GM12878 (cell line): ENCODE results near the gene CCDC97. TPM values are rescaled to one million over a fixed set of nuclear protein-coding genes. Genes with fewer than 3 reads are reported as not detected.

Experiments used
- ASH2L ChIP-seq: fragments of 300-600, 200-600 bp; sonication (generic); IDR thresholded peaks from 2 replicates; pipeline ENCODE4 v1.6.1; 2017; ENCODE audit warnings: low read depth, mild to moderate bottlenecking, borderline replicate concordance
- BCL11A ChIP-seq: IDR thresholded peaks from 2 replicates; pipeline ENCODE4 v1.6.1; 2011; ENCODE audit warnings: low read depth, low read length
- CBX5 ChIP-seq: sonication (generic); IDR thresholded peaks from 2 replicates; pipeline ENCODE4 v1.6.1; 2016; ENCODE audit warnings: low read depth, moderate library complexity, mild to moderate bottlenecking, inconsistent platforms
- CEBPB ChIP-seq, 2 experiments: fragments of 150-350 bp in 1 of 2; IDR thresholded peaks; 2 replicates each; pipeline ENCODE4 v1.6.1; 2012 to 2014; ENCODE audit warnings: low read depth in 2 of 2, low read length in 2 of 2, borderline replicate concordance in 1 of 2, inconsistent platforms in 1 of 2
- E4F1 ChIP-seq: fragments of 450-650 bp; IDR thresholded peaks from 2 replicates; pipeline ENCODE4 v1.6.1; 2018; ENCODE audit warnings: borderline replicate concordance, mild to moderate bottlenecking; ENCODE audit not compliant: partially characterized antibody
- EED ChIP-seq: sonication (generic); IDR thresholded peaks from 2 replicates; pipeline ENCODE4 v1.6.1; 2016; ENCODE audit warnings: antibody characterized with exemption, low read depth
- ELK1 ChIP-seq: IDR thresholded peaks from 2 replicates; pipeline ENCODE4 v1.6.1; 2012; ENCODE audit warnings: low read depth, low read length, improper control_type of control experiment
- GATAD2B ChIP-seq: fragments of 450-650 bp; conservative IDR thresholded peaks from 2 replicates; pipeline ENCODE4 v1.6.1; 2017; ENCODE audit warnings: low read depth, mild to moderate bottlenecking, moderate library complexity
- HSF1 ChIP-seq: fragments of 150-350 bp; IDR thresholded peaks from 2 replicates; pipeline ENCODE4 v1.6.1; 2014; ENCODE audit warnings: mild to moderate bottlenecking, low read depth, low read length
- IKZF2 ChIP-seq, 2 experiments: fragments of 450-650 bp; IDR thresholded peaks; 2 replicates each; pipeline ENCODE4 v1.6.1; 2017; ENCODE audit warnings: mild to moderate bottlenecking in 2 of 2, moderate library complexity in 2 of 2
- KLF5 ChIP-seq: fragments of 450-650 bp; IDR thresholded peaks from 2 replicates; pipeline ENCODE4 v1.6.1; 2014; ENCODE audit warnings: mild to moderate bottlenecking; ENCODE audit not compliant: partially characterized antibody
- MEF2A ChIP-seq: IDR thresholded peaks from 2 replicates; pipeline ENCODE4 v1.6.1; 2011; ENCODE audit warnings: low read depth, mild to moderate bottlenecking, low read length, moderate library complexity; ENCODE audit not compliant: insufficient read depth
- RB1 ChIP-seq: fragments of 450-650 bp; formaldehyde crosslinking; IDR thresholded peaks from 2 replicates; pipeline ENCODE4 v1.6.1; 2017; ENCODE audit warnings: mild to moderate bottlenecking, borderline replicate concordance
- RCOR1 ChIP-seq: conservative IDR thresholded peaks from 2 replicates; pipeline ENCODE4 v1.6.1; 2012; ENCODE audit warnings: low read depth, low read length, improper control_type of control experiment
- RUNX3 ChIP-seq: IDR thresholded peaks from 2 replicates; pipeline ENCODE4 v1.6.1; 2012; ENCODE audit warnings: low read length, inconsistent platforms
- SIN3A ChIP-seq: IDR thresholded peaks from 2 replicates; pipeline ENCODE4 v1.6.1; 2012; ENCODE audit warnings: low read depth, low read length, improper control_type of control experiment
- SIX5 ChIP-seq: IDR thresholded peaks from 2 replicates; pipeline ENCODE4 v1.6.1; 2011; ENCODE audit warnings: mild to moderate bottlenecking, low read depth, low read length, moderate library complexity; ENCODE audit not compliant: severe bottlenecking
- SMARCA5 ChIP-seq: fragments of 450-650 bp; IDR thresholded peaks from 2 replicates; pipeline ENCODE4 v1.6.1; 2017; ENCODE audit warnings: mild to moderate bottlenecking
- TCF3 ChIP-seq: IDR thresholded peaks from 2 replicates; pipeline ENCODE4 v1.6.1; 2012; ENCODE audit warnings: low read depth, mild to moderate bottlenecking, low read length, borderline replicate concordance; ENCODE audit not compliant: insufficient read depth
- TCF7 ChIP-seq: IDR thresholded peaks from 2 replicates; pipeline ENCODE4 v1.6.1; 2014; ENCODE audit warnings: antibody characterized with exemption, borderline replicate concordance
- ZZZ3 ChIP-seq: IDR thresholded peaks from 2 replicates; pipeline ENCODE4 v1.6.1; 2011; ENCODE audit warnings: low read depth; ENCODE audit not compliant: control insufficient read depth, insufficient read length
- polyA plus RNA-seq, 11 experiments: library from polyadenylated mRNA; depleted of rRNA in 4 of 11; unstranded in 6 of 11; stranded (reverse) in 5 of 11; fragments of >200 nt; fragmentation: Nextera tagmentation in 4 of 11; fragmentation: Illumina TruSeq in 1 of 11; extraction: Ambion mirVana in 4 of 11; extraction: Trizol in 1 of 11; gene quantifications; 1 replicate in 1 of 11; 2 replicates in 10 of 11; pipeline versions ENCODE4 v1.2.1 to v1.2.3, GENCODE V29; 2011 to 2016; ENCODE audit warnings: inconsistent platforms in 2 of 11, missing spikeins in 2 of 11, low read depth in 1 of 11
- total RNA-seq, 4 experiments: library from RNA; depleted of rRNA in 3 of 4; stranded (reverse); fragments of >200 nt in 3 of 4; fragmentation: Illumina TruSeq in 1 of 4; extraction: Trizol in 1 of 4; gene quantifications; 2 replicates each; pipeline versions ENCODE4 v1.2.1 to v1.2.3, GENCODE V29; 2013 to 2021
- TF ChIP-seq, protein P1 (sequence below), 3 experiments: IDR thresholded peaks in 2 of 3; conservative IDR thresholded peaks in 1 of 3; 2 replicates each; pipeline ENCODE4 v1.5.1; 2011; ENCODE audit warnings: low read depth in 3 of 3, low read length in 3 of 3, mild to moderate bottlenecking in 3 of 3, control low read depth in 2 of 3, moderate library complexity in 2 of 3, inconsistent platforms in 1 of 3, mixed read lengths in 1 of 3; ENCODE audit not compliant: control insufficient read depth in 2 of 3, insufficient read depth in 1 of 3; ENCODE audit errors: extremely low read depth in 1 of 3

Gene CCDC97
- total and polyA plus RNA-seq, 10 of the 15 experiments (the other 5 are each of a cell fraction or from before 2014, with no cell fraction given) = 1.8 to 34.1 (median 18.8) TPM

- TF ChIP-seq RCOR1 (no peak), MEF2A (0 out of 2 replicates have a peak, but pooled peaks have one; percentile 31), CEBPB (IDR thresholded peaks at IDR 0.05; ENCODE audit: borderline replicate concordance in 1 of 2, low read depth in 2 of 2, low read length in 2 of 2) (no peak), TCF3 (no peak), HSF1 (peak; percentile 16; the same call in 1 of the 2 replicates), SMARCA5 (peak; percentile 78), KLF5 (peak; percentile 55), SIX5 (no peak), E4F1 (peak; percentile 62), ZZZ3 (peak; percentile 92), ASH2L (0 out of 2 replicates have a peak, but pooled peaks have one; percentile 88), EED (0 out of 2 replicates have a peak, but pooled peaks have one; percentile 42), CBX5 (0 out of 2 replicates have a peak, but pooled peaks have one; percentile 67), IKZF2 (IDR thresholded peaks at IDR 0.05) (peak; percentile 65 to 85), RUNX3 (peak; percentile 97), SIN3A (peak; percentile 82; the same call in 1 of the 2 replicates), GATAD2B (peak; percentile 96), BCL11A (0 out of 2 replicates have a peak, but pooled peaks have one; percentile 25), ELK1 (peak; percentile 36), TCF7 (peak; percentile 57; the same call in 1 of the 2 replicates), RB1 (peak; percentile 96; the same call in 1 of the 2 replicates)
- TF ChIP-seq, protein P1, sequence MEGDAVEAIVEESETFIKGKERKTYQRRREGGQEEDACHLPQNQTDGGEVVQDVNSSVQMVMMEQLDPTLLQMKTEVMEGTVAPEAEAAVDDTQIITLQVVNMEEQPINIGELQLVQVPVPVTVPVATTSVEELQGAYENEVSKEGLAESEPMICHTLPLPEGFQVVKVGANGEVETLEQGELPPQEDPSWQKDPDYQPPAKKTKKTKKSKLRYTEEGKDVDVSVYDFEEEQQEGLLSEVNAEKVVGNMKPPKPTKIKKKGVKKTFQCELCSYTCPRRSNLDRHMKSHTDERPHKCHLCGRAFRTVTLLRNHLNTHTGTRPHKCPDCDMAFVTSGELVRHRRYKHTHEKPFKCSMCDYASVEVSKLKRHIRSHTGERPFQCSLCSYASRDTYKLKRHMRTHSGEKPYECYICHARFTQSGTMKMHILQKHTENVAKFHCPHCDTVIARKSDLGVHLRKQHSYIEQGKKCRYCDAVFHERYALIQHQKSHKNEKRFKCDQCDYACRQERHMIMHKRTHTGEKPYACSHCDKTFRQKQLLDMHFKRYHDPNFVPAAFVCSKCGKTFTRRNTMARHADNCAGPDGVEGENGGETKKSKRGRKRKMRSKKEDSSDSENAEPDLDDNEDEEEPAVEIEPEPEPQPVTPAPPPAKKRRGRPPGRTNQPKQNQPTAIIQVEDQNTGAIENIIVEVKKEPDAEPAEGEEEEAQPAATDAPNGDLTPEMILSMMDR (IDR thresholded peaks at IDR 0.05 in 2 of 3, conservative IDR thresholded peaks at IDR 0.05 in 1 of 3; ENCODE audit: control insufficient read depth in 2 of 3, extremely low read depth in 1 of 3, insufficient read depth in 1 of 3, low read depth in 3 of 3, low read length in 3 of 3) = no peak
Observed at GRCh38 chr19:41310033-41310831, at the start of gene CCDC97 (continued).
